GM23338 (cell line): ENCODE data around the gene NF1.

Source experiments
- CTCF ChIP-seq, 2 experiments: fragments of 200-600 bp in 1 of 2; sonication (generic) in 1 of 2; conservative IDR thresholded peaks; 2 replicates each; pipeline versions ENCODE4 v1.5.1 to v1.6.1; 2016 to 2017; ENCODE audit warnings: antibody characterized with exemption in 2 of 2, low read depth in 2 of 2, mild to moderate bottlenecking in 2 of 2, moderate library complexity in 1 of 2
- TF ChIP-seq, protein P1 (sequence below): IDR thresholded peaks from one replicate; pipeline ENCODE4 v1.6.1; 2018; ENCODE audit warnings: antibody characterized with exemption; ENCODE audit not compliant: unreplicated experiment

DNA sequence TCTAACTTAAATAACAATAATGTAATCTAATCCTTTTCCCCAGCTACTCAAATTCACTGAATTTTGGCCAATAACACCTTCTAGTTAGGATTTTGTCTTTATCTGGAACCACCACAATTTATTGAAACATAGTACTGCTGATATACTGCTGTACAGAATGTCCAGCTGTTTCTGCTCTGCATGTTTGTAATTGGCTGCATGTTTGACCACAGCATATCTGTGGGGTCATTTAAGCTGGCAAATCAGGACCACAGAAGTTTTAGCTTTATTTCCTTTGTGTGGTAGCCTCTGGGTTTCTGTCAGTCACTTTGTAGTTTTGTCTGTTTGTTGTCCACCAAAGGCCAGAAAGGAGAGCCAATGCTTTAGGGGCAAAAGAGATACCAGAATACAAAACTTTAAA, 274.5 kb downstream of the NF1 start:
- TF ChIP-seq, protein P1, sequence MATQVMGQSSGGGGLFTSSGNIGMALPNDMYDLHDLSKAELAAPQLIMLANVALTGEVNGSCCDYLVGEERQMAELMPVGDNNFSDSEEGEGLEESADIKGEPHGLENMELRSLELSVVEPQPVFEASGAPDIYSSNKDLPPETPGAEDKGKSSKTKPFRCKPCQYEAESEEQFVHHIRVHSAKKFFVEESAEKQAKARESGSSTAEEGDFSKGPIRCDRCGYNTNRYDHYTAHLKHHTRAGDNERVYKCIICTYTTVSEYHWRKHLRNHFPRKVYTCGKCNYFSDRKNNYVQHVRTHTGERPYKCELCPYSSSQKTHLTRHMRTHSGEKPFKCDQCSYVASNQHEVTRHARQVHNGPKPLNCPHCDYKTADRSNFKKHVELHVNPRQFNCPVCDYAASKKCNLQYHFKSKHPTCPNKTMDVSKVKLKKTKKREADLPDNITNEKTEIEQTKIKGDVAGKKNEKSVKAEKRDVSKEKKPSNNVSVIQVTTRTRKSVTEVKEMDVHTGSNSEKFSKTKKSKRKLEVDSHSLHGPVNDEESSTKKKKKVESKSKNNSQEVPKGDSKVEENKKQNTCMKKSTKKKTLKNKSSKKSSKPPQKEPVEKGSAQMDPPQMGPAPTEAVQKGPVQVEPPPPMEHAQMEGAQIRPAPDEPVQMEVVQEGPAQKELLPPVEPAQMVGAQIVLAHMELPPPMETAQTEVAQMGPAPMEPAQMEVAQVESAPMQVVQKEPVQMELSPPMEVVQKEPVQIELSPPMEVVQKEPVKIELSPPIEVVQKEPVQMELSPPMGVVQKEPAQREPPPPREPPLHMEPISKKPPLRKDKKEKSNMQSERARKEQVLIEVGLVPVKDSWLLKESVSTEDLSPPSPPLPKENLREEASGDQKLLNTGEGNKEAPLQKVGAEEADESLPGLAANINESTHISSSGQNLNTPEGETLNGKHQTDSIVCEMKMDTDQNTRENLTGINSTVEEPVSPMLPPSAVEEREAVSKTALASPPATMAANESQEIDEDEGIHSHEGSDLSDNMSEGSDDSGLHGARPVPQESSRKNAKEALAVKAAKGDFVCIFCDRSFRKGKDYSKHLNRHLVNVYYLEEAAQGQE: no peak
- TF ChIP-seq CTCF (conservative IDR thresholded peaks at IDR 0.05; ENCODE audit: low read depth in 2 of 2): no peak
